Stimulated activated CD8-positive, alpha-beta memory T cell treated with anti-CD3 and anti-CD28 coated beads, Interleukin-12 subunit alpha, Interleukin-12 subunit beta, amount 100 ng/mL, for 4 hours (primary cell): Measurements from ENCODE around the gene ACCS.

Experiments used
- DNase-seq: peaks from one replicate; pipeline ENCODE4 v3.0.0-alpha.2; 2020; ENCODE audit warnings: low read depth

Gene ACCS

DNA sequence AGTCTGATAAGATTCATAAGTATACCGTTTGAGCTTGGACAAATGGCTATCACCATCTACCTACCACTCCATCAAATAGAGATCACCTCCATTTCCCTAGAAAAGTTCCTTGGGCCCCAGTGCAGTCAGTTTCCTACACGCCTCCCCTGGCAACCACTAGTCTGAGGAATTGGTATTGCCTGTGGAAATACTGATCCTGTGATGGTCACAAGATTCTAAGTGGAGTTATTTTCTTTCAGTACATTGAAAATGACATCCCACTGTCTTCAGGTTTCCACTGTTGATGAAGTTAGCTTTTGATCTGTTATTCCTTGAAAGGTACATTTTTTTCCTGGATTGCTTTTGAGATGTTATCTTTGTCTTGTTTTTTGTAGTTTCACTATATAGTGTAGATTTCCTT lies 22.9 kb upstream of the ACCS start:
- DNase-seq, result no peak

DNA sequence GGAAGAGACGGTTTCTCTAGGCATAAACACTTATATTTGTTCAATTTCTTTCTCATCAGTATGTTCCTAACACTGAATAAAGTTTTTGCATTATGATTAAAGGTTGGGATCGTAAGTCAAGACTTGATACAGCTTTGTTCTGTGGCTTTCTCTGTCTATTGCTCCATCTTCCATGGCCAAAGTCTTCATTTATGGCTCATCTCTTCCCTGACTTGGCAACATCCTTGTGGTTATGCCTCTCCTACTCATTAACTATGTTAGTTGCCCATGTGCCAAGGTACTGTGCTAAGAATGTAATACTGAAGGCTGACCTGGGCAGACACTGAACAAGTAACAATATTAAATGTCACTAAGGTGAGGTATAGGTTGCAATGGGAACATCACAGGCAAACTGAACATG lies 19.9 kb upstream of the ACCS start:
- DNase-seq, result no peak

DNA sequence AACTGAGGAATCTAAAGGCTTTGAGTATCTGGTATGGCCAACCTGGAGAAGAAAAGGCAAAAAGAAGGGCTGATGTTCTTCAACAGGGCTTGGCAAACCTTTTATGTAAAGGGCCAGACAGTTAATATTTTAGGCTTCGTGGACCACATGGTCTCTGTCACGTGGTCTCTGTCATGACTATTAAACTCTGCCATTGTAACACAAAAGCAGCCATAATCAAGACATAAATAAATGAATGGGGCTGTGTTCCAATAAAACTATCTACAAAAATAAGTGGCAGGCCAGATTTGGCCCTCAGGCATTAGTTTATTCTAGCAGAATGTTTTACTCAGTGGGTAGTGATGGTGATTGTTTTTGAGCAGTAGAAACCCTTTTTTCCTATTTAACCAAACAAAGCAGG lies 18.8 kb upstream of the ACCS start:
- no peak for DNase-seq

DNA sequence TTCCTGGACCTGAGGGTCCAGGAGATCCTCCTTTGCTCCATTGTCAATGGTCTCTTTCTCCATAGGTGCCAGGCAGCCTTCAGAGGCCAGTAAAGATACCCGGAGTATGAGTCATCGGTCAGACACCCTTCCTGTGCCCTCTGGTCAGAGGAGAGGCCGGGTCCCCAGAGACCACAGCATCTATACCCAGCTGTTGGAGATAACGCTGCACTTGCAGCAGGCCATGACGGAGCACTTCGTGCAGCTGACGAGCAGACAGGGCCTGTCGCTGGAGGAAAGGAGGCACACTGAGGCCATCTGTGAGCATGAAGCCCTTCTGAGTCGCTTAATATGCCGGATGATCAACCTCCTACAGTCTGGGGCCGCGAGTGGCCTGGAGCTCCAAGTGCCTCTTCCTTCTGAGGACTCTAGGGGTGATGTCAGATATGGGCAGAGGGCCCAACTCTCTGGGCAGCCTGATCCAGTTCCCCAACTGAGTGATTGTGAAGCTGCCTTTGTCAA lies 18.1 kb upstream of the ACCS start, which contains the start of gene ACCSL:
ACCSL (plus strand) TSS at position 51 of the 501 bp plus-strand sequence; CDS start at position 107, 56 bp downstream.
- DNase-seq, result no peak

DNA sequence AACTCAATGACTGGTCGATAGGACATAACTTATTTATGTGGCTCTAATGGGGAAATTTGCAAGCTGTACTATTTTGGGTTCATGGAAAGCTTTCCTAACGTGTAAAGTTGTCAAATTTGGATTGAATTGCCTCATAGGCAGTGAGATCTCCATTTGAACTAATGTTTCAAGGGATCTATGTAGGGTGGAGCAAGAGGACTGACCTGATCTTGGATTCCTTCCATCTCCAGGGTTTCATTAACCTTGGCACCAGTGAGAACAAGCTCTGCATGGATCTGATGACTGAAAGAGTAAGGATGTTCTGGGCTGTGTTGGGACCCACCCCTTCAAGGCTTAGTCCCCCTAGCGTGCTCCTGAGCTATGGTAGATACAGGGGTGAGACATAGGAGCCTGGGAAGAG lies 16.2 kb upstream of the ACCS start:
- no peak for DNase-seq

DNA sequence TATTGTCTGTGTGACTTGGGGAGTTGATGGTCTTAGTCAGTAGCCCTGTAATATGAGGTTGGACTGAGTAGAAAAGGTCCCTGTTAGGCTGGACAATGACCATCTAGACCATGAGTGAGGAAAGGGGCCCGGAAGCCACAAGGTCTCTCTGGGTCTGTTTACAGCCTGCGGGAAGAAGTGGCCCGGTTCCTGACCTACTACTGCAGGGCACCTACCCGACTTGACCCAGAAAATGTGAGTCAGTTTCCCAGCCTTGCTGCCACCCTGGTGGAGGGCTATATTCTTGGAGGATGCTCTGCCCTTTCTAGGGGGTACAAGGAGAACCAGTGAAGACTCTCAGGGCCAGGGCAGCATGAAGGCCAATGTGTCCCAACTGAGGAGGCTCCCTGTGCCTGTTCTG lies 14.9 kb upstream of the ACCS start:
- no peak for DNase-seq

DNA sequence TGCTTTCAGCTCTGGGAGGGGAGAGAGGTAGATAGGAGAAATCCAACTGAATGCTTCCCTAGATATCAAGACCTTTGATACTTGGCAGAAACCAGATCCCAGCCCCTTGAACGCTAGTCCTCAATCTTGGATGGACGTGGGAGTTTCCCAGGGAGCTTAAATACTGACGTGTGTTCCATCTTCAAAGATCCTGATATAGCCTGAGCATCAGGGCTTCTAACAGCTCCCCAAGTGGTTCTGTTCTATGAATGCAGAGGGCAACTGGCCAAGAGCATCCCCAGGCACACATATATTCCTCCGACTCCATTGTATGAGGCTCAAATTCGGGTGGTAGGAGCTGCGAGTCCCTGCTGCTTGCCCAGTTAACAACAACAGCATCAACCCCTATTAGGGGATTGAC lies 8.7 kb upstream of the ACCS start:
- DNase-seq, result no peak

DNA sequence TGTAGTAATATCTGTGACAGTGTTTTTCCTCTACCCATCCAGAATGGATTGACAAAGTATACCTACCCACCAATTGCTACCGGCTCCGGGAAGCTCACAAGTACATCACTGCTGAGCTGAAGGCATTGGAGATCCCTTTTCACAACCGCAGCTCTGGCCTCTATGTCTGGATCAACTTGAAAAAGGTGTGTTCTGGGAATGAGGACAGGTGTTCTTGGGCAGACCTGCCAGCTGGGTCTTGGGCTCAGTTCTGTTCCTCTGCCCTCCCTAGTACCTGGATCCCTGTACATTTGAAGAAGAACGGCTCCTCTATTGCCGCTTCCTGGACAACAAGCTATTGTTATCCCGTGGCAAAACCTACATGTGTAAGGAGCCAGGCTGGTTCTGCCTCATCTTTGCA lies 7.8 kb upstream of the ACCS start:
- DNase-seq, result no peak

DNA sequence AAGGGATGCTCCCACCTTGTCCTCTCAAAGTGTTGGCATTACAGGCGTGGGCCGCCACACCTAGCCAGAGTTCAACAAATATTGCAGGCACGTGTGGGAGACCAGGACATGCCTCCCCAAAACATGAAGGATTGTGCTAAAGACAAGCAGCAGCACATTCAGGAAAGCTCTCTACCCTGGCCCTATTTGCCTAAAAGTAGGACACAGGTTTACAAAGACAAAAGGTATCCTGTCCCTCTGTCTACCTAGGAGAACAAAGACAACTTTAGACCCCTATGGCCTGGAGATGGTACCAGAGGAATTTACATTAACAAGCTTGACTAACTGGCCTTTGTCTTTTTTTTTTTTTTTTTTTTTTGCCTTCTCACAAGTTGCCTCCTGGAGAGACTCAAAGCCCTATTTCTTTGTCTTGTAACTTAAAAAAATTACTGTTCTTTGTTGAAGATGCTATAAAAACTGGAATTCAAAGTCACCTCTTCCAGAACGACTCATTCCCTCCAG lies 859 bp upstream of the ACCS start:
- no peak for DNase-seq

DNA sequence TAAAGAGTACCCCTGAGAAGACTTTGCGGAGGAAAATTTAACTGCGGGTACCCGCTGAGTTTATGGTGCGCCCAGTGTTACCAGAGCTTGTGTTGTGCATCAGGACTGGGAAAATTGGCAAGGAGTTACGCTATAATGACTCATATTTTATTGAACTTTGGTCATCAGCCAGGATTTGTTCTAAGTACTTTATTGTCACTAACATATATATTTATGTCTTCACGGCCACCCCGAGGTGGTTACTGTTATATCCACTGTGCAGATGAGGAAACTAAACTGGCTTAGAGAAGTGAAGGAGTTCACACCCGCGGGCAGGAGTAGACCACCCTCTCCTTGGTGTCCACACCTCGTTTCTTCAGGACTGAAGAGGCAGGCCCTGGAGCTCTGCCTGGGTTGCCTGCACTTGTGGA lies 667 bp downstream of the ACCS start:
- no peak for DNase-seq

DNA sequence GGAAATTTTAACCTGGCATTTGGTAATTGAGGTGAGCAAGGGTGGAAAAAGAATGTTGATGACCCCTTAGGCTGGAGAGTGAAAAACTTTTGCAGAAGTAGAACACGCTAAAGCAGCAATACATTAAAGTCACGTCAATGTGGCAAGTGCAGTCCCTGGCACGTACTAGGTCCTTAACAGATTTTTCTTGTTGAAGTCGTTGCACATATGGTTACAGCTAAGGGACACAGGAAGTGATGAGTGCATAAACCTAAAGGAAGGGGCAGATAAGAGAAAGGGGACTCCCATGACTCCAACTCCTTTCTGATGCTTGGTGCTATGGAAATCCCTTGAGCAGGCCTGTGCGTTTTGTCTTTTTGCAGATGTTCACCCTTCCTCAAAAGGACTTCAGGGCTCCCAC lies 1.2 kb downstream of the ACCS start:
- no peak for DNase-seq

DNA sequence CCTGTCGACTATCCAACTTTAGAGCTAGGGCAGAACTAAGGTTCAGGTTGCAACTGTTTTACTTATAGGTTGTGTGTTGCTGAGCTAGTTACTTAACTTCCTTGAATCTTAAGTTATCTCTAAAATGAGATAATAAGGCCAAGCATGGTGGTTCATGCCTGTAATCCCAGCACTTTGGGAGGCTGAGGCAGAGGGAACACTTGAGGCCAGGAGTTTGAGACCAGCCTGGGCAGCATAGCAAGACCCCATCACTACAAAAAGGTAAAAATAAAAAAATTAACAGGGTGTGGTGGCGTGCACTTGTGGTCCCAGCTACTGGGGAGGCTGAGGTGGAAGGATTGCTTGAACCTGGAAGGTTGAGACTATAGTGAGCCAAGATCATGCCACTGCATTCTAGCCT lies 2.1 kb downstream of the ACCS start:
- no peak for DNase-seq

DNA sequence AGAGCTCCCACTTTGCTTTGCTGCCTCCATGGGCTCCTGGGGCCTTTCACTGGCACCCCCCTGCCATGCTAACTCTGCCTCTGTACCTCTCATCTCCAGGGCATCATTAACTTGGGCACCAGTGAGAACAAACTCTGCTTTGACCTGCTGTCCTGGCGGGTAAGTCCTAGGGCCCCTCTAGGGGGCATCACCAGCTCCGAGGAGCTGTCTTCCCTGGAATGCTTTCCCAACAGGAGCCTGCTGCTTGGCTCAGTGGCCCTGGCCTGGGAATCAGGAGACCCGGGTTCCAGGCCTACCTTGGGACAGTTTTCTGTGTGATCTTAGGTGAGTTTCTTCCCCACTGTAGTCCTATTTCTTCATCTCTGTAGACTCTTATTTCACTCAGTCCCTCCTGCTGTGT lies 5.1 kb downstream of the ACCS start:
- no peak for DNase-seq

DNA sequence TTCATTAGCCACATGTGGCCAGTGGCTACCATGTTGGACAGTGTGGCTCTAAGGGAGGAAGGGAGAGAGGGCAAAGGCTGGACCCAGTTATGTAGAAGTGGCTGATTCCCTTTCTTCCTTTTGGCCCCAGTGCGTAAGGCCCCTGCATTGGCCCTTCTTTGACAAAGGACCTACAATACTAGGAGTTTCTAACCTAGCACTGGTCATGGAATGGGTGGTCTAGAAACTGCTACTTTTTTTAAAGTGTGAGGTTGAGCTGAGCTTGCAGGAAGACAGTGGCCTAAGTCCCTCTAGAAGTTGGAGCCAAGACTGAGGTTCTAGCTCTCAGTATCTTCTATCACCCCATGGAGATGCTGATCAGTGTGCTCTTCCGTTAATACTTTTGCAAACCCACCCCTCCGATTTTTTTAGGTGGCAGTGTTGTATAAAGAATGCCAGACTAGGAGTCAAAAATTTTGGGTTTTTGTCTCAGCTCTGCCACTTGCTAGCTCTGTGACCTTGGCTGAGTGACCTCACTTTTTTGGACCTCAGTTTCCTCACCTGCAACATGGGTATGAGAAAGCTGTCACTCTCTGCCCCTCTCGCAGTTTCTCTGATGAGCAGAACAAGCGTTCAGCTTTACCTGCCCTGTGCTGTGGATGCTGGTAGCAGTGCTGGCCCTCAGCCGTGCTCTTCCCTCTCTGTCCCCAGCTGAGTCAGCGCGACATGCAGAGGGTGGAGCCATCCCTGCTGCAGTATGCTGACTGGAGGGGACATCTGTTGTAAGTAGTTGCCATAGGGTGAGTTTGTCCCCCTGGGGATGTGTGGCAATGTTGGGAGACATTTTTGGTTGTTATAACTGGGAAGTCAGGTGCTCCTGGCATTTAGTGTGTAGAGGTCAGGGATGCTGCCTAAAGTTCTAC lies 6.9 kb downstream of the ACCS start:
- no peak for DNase-seq

DNA sequence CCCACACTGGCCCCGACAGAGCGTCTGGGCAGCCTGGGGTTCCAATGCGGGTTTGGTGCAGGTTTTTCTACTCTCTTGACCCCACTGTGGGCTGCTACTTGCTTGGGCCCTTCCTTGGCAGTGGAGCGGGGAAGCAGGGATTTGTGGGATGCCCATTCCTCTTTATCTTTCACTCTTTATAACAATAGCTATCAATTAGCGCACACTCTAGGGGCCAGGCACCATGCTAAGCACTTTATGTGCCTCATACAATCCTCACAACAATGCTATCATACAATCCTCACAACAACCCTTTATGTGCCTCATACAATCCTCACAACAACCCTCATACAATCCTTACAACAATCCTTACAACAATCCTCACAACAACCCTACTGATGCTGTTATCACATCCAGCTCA lies 12.7 kb downstream of the ACCS start:
- DNase-seq, result no peak

DNA sequence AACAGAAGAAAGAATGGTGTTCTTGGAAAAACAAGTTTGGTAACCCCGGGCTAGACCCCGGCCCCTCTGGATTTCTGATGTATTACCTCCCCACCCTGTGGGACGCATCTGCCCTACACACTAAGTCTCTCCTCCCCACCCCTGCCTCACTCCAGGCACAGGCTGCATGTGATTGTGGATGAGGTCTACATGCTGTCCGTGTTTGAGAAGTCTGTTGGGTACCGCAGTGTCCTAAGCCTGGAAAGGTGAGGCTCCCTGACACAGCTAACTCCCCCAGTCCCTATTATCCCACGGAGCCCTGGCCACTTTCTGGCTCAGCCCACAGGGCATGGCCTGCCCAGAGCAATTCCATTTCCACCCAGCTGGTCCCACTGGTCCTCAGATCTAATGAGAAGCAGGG lies 13.3 kb downstream of the ACCS start:
- no peak for DNase-seq

DNA sequence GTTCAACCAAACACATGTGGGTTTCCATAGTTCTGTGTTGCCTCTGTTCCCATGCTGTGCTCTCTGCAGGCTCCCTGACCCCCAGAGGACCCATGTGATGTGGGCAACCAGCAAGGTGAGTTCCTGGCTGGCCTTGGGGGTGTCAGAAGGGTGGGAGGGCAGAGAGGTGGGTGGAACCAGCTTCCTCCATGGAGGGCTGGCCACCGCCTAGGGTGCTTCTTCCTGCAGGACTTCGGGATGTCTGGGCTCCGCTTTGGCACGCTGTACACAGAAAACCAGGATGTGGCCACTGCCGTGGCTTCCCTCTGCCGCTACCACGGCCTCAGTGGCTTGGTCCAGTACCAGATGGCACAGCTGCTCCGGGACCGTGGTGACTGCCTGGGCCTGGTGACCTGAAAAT lies 14.9 kb downstream of the ACCS start:
- DNase-seq, result no peak

DNA sequence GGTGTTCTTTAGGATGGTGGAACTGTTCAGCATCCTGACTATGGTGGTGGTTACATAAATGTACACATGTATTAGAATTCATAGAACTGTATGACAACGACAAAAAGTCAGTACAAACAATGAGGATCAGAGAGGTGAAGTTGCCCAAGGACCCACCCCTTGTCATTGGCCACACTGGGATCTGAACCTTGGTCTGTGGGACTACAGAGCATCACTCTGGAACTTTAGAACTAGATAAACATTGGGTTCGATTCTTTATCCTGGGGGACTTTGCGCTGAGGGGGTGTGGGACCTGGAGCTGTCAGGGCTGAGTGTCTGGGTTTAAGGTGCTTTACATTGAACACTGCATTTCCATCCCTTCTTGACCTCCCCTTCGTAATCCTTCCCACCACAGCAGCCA lies 16.6 kb downstream of the ACCS start:
- no peak for DNase-seq

DNA sequence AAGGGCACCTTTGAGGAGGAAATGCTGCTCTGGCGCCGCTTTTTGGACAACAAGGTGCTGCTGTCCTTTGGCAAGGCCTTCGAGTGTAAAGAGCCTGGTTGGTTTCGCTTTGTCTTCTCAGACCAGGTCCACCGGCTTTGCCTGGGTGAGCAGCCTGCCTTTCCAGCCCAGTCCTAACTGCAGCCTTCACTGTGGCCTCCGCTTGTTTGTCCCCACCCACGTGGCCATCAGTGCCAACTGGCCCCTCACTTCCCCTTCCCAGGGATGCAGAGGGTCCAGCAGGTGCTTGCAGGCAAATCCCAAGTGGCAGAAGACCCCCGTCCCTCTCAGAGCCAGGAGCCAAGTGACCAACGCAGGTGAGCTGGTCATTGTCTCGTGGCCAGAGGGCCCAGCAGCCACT lies 17.4 kb downstream of the ACCS start:
- no peak for DNase-seq

DNA sequence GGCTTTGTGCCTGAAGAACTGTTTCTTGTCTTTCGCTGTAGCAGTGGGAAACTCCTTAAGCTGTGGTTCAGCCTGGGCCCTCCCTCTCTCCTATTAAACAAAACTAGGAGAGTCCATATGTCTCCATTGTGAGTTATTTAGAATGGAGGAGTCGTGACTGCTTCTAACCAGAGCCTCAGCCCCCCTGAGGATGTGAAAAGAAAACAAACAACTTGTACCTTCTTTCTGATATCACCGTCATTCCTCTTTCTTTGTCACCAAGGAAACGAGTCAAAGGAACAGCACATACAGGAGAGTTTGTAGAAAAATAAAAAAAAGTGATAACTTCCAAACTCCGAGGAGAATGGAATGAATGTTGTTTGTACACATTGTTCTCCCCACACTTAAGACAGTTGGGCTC lies 17.8 kb downstream of the ACCS start:
- DNase-seq, result no peak

DNA sequence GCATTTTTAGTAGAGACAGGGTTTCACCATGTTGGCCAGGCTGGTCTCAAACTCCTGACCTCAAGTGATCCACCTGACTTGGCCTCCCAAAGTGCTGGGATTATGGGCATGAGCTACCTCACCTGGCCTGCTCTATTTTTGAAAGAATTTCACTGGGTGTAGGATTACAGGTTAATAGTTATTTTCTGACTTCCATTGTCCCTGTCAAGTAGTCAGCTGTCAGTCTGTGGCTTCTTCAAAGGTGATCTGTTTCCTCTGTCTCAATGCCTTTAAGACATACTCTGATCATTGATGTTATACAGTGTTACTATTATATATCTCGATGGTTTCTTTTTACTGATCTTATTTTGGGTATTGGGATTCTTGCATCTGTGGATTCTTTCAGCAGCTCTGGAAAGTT lies 19.3 kb downstream of the ACCS start:
- DNase-seq, result no peak

DNA sequence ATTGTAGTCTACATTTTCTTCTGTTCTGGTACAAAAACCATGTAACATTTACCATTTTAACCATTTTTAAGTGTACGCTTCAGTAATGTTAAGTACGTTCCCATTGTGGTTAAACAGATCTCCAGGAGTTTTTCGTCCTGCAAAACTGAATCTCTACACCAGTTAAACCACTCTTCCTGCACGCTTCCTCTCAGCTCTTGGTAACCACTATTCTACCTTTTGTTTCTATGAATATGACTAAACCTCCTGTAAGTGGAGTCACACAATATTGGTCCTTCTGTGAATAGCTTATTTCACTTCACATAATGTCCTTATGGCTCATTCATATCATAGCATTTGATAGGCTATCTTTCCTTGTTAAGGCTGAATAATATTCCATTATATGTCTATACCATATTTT lies 22.3 kb downstream of the ACCS start:
- DNase-seq, result no peak

DNA sequence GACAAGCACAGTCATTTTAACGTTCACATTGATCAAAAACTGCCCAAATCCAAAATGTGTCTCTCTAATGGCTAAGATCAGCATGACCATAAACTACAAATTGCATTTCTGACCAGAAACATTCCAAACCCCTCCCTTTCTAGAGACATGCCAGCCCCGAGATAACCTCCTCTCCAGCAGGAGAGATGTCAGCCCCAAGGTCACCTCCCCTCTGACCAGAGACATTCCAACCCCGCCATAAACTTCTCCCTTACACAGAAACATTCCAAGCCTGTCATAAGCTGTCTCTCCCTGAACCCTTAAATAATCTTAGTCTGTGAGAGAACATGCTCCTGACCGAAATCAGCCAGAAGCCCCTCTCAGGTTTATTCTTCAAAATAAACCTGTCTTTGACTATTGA lies 22.8 kb downstream of the ACCS start:
- DNase-seq, result no peak

DNA sequence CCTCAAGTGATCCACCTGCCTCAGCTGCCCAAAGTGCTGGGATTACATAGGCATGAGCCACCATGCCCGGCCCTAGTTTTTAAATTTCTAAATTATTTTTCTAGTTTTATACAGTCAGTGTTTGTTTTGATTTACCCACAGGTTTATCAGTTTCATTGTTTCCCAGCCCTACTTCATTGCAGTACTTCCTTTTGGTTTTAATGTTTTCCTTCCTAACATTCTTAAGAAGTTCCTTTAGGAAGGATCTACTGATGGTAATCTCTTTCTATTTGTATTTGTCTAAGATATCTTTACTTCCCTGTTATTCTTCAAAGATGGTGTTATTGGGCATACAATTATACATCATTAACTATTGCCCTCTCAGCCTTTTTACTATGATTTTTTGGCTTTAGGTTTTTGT lies 24.5 kb downstream of the ACCS start:
- DNase-seq, result no peak
